Cortex of kidney (tissue), 1 donor: Measurements from ENCODE around the gene BNIP1.
"Not testable (repeated sequence)": the region's sequence is repeated elsewhere in the genome, so short reads cannot be mapped to it uniquely, and the experiment has no call there.

ENCODE experiments used
- DNase-seq: peaks from one replicate; lab custom pipeline; 2025; lab: John Stamatoyannopoulos, UW

Gene BNIP1

GRCh38 chr5:173144200-173145176, at the start of gene BNIP1:
Gene BNIP1 (plus strand): TSS chr5:173144531. CDS start chr5:173144546, 15 bp downstream.
- DNase-seq: peak; percentile 74

GRCh38 chr5:173098787-173099186, 45.5 kb upstream of the BNIP1 start:
- no peak for DNase-seq

GRCh38 chr5:173099461-173099860, 44.9 kb upstream of the BNIP1 start:
- DNase-seq: no peak

DNA sequence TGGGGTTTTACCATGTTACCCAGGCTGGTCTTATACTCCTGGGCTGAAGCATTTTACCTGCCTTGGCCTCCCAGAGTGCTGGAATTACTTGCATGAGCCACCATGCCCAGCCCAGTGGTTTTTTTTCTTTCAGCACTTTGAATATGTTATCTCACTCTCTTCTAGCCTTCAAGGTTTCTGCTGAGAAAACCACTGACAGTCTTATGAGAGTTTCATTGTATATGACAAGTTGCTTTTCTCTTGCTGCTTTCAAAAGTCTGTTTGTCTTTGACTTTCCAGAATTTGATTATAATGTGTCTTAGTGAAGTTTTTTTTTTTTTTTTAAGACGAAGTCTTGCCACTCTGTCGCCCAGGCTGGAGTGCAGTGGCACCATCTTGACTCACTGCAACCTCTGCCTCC, 43.1 kb upstream of the BNIP1 start:
- DNase-seq: no peak

GRCh38 chr5:173103411-173103810, 40.9 kb upstream of the BNIP1 start:
- DNase-seq: no peak

GRCh38 chr5:173108914-173109313, 35.4 kb upstream of the BNIP1 start:
- DNase-seq: no peak

DNA sequence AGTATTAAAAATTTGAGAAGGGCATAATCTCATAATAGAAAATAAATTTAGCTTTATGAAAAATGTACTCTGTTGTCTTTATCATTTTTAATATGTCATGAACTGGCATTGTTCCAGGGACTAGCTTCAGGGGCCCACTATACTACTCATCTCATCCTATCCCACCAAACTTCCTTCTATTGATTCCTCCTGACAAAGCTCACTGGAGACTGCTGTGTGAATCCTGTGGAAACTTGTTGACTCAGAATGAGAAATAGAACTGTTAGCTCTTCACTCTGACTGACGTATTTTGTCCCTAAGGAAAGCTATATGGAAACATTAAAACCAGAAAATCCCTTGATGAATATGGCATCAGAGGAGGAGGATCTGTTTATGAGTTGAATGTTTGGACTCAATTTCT, 29.8 kb upstream of the BNIP1 start:
- no peak for DNase-seq

DNA sequence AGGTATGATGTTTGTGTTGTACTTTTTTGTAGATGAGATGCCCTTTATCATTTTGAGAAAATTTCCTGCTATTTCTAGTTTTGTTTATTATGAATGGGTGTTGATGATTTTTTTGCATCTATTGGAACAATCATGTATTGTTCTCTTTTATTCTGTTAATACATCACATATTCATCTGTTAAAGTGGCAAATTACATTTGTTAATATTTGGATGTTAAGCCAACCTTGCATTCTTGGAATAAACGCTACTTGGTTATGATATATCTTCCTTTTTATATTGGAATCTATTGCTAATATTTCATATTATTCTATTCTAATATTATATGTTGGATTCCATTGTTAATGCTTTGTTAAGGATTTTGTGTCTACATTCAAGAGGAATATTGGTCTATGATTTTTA, 24.6 kb upstream of the BNIP1 start:
- no peak for DNase-seq

- no peak for DNase-seq
Observed at GRCh38 chr5:173123416-173123815, 20.9 kb upstream of the BNIP1 start.

- not testable (repeated sequence) for DNase-seq
Observed at GRCh38 chr5:173132166-173132565, 12.2 kb upstream of the BNIP1 start.

DNA sequence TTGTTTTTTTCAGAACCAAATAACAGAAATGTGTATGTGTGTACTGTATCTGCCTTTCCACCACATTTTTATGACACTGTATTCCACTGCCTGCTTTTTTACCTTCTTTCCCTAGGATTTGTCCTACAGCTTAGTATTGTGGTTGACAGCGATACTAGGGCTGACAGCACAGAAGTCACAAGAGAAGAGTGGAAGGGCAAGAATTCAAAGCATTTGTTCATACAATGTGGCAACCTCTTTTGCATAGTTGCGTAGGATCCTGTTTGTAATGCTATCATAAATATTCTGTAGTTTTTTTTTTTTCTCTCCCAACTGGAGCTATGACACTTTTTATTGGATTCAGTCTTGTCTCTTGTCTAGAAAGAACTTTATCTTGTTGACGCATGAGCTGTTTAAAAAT, 5.6 kb upstream of the BNIP1 start:
- DNase-seq: no peak

DNA sequence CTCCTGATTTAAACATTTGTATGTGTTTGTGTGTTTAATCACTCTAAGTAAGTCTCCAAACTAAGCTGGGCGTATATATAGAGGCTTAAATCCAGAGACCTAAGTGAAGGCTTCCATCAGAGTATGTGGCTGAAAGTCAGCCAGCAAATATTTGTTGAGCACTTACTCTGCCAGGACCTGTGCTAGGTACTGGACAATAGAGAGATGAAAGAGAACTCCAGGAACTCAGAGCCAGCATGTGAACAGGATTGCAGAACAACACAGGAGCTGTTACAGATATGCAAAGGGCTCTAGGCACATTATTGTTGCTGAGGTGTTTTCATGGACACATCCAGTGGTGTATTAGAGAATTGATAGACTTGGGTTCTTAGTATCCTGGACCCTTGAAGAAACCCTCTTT, 4.7 kb upstream of the BNIP1 start:
- DNase-seq: no peak

DNA sequence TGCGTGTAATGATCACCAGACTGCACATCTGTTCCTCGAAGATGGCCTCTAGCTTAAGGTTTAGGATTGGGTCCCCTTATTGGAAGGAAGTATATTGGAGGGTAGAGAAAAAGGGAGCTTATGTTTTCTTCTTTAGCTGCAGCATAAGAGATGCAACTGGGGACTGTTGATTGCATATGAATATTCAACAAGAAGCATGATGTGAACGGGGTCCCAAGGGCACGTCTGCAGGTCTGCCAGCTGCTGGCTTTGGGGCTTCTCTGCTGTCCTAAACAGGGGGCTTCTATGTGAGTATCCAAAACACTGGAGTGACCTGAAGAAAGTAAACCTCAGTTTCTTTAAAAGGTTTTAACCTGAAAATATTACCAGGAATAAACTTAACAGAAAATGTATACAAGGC, 3.6 kb upstream of the BNIP1 start:
- DNase-seq: no peak

DNA sequence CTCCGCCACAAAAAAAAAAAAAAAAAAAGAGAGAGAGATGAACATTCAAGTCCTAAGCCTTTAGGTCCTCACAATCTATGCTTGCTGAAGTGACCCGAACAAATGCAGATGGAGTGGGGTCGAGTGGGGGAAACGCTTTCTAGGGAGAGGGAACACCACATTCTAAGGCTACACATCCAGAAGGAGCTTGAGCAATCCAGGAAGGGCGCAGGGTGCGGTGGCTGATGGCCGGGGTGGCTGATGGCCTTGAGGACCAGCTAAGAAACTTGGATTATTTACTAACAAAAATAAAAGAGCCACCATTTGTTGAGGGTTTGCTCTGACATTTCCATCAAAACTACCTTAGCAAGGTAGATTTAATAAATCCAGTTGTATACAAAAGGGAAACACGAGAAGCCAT, 764 bp upstream of the BNIP1 start:
- DNase-seq: no peak

DNA sequence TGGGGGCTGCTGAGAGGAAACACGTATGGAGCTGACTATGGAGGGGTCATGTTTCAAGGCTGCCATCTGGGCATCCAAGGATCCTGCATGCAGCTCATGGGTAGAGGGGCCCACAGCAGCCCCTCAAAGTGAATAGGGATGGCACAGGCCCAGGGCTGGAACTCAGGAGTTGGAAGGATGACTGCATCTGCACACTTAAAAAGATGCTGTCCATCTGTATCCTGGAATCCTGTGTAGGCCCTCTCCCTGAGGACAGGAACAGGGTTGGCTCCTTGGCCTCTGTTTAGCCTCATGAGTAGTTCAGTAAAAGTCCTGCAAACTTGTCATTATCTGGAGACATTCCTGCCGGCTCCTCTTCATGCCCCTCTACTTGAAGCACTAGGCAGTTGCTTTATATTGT, 4.0 kb downstream of the BNIP1 start:
- DNase-seq: no peak

- no peak for DNase-seq
Observed at GRCh38 chr5:173152547-173152946, 8.2 kb downstream of the BNIP1 start.

- DNase-seq: no peak
Observed at GRCh38 chr5:173153842-173154241, 9.5 kb downstream of the BNIP1 start.

DNA sequence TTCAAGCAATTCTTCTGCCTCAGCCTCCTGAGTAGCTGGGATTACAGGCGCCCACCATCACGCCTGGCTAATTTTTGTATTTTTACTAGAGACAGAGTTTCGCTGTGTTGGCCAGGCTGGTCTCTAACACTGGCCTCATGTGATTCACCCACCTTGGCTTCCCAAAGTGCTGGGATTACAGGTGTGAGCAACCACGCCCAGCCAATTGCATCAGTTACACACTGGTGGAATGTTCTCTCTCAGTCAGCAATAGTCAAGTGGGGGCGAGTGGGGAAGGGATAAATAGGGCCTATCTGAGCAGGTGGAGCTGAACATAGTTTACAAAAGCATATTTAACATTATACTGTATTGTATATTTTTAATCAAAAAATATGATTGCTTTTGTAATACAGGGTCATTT, 10.3 kb downstream of the BNIP1 start:
- not testable (repeated sequence) for DNase-seq

- no peak for DNase-seq
Observed at GRCh38 chr5:173155912-173156311, 11.6 kb downstream of the BNIP1 start.

DNA sequence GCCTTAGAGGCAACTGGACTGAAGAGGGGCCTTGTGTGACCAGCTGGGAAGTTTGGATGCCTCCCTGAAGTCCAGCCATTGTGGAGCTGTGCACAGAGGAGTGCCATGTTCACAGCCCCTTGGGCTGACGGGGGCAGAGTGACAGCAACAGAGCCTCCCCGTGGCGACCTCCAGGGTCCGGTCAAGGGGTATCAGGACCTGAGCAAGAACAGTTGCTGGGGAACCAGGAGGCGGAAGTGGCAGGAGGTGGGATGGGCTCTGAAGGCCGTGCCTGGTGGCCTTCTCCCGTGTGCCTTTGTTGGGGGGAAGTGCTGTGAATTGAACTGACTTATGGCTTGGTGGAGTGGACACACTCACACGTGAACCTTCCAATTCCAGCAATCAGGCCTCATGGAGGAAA, 14.0 kb downstream of the BNIP1 start:
- no peak for DNase-seq

GRCh38 chr5:173159256-173159655, 14.9 kb downstream of the BNIP1 start:
- DNase-seq: no peak

DNA sequence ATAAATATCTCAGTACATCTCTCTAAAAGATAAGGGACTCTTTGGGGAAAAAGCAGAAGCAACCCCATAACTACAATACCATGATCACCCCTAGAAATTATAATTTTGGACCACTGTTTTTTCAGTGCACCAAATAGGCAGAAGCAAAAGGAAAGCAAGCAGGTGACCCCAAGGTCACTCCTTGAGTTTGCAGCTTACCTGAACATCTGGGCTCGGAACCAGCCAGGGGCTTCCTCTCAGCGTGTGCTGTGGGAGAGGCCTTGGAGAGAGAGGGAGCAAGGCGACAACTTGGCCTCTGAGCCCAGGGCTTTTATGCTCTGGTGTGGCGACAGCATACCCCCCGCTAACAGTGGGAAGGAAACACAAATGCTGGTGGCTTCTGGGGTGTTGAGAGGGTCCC, 16.8 kb downstream of the BNIP1 start:
- DNase-seq: no peak

- DNase-seq: no peak
Observed at GRCh38 chr5:173163219-173163618, 18.9 kb downstream of the BNIP1 start.
